GM19193 (cell line): ENCODE measurements around the gene MPRIP.

Source experiments
- POLR2A ChIP-seq: IDR thresholded peaks from 4 replicates; pipeline ENCODE4 v1.6.1; 2011; ENCODE audit not compliant: insufficient read depth, insufficient read length; ENCODE audit errors: extremely low read depth

MPRIP gene

DNA sequence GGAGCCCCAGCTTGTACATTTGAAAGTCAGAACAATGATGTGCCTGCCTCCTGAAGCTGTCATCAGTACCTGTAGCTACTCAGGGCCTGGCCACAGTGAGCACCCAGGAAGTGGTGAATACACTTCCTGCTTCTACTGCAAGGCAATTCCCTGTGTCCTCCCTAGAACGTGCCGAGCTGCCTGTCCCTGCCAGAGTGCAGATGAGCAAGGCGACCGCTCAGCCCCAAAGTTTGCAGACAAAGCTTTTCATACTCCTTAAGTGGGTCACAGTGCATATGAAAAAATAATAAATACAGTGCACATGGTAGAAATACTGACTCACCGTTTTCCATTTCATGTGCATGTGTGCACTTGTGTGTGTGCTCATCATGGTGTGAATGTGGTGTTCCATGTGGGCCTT is 77.3 kb downstream of the MPRIP start:
- TF ChIP-seq POLR2A = no peak

DNA sequence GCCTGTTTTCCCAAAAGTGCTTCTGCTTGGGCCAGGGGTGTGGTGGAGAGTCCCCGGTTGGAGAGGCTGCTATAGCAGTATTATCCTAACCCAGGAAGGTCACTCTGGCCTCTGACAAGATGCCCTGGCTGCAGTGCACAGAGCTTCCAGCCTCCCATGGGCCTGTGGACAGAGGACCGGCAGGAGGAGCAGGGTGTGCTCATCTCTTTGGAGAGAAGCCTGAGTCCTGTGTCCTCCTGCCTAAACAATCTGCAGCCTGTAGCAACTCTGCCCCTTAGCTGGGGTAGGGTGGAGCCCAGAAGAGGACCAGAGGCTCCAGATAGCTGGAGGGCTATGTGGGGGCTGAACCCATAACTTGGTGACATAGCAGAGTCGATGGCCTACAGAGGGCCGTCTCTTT is 78.0 kb downstream of the MPRIP start:
- TF ChIP-seq POLR2A = no peak

DNA sequence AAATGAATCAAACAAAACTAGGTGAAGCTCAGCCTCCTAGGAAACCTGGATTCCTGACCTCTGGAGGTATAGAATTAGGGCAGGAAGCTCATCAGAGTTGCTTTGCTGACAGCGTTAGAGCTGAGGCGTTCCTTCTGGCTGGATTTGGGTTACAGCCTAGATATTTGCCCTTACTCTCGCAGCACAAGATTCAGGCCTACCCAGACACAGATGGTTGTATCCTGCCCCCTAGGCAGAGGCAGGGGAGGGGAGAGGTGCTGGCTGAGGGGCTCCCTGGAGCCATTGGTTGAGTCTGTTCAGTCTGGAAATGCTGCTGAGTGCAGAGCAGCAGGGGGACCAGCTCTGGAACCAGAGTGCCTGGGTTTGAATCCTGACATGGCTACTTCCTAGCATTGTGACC is 78.4 kb downstream of the MPRIP start:
- TF ChIP-seq POLR2A = no peak

DNA sequence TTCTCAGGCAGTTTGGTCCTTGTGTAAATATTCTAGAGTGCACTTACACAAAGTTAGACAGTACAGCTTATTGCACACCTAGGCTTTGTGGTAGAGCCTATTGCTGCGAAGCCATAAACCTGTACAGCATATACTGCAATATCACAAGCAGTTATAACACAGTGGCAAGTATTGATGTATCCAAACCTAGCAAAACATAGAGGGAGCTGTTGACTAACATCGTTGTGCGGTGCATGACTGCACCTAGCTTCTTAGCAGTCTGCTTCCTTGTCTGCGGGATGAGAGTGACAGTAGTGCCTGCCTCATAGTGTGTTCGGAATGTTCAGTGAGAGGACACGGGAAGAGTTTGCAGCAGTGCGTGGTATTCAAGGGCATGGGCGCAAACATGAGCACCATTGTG is 78.9 kb downstream of the MPRIP start:
- TF ChIP-seq POLR2A = no peak

DNA sequence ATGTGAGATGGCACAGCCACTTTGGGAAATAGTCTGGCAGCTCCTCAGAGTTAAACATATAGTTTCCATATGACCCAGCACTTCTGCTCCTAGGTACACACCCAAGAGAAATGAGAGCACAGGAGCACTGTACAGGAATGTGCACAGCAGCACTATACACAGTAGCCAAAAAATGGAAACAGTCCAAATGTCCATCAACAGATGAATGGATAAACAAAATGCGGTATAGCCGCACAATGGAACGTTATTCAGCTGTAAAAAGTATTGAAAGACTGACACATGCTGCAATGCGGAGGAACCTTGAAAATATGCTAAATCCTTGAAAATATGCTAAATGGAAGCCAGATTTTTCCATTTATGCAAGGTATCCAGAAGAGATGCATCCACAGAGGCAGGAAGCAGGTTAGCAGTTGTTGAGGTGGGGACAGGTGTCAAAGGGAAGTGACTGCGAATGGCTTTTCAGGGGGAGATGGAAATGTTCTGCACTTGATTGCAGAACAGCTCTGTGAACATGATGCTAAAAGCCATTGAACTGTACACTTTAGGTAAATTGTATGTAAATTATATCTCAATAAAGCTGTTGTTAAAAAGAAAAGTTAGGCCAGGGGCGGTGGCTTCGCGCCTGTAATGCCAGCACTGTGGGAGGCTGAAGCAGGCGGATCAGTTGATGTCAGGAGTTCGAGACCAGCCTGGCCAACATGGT is 80.7 kb downstream of the MPRIP start:
- TF ChIP-seq POLR2A = no peak

DNA sequence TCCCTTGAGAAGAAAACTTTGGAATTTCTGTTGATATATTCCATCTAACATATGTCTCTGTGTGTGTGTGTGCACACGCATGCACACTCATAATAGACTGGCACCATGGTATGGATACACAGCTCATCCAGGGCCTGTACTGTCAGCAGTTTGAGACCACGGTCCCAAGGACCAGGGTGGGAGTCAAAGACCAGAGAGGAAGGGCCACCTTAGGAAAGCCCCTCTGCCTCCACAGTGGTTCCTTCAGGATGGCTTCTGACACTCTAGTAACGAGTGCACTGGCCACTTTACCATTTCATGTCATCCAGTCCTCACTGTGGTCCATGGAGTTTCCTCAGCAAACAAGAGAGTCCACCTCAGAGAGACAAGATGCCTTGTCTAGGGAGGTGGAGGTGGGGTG is 82.1 kb downstream of the MPRIP start:
- TF ChIP-seq POLR2A = no peak

DNA sequence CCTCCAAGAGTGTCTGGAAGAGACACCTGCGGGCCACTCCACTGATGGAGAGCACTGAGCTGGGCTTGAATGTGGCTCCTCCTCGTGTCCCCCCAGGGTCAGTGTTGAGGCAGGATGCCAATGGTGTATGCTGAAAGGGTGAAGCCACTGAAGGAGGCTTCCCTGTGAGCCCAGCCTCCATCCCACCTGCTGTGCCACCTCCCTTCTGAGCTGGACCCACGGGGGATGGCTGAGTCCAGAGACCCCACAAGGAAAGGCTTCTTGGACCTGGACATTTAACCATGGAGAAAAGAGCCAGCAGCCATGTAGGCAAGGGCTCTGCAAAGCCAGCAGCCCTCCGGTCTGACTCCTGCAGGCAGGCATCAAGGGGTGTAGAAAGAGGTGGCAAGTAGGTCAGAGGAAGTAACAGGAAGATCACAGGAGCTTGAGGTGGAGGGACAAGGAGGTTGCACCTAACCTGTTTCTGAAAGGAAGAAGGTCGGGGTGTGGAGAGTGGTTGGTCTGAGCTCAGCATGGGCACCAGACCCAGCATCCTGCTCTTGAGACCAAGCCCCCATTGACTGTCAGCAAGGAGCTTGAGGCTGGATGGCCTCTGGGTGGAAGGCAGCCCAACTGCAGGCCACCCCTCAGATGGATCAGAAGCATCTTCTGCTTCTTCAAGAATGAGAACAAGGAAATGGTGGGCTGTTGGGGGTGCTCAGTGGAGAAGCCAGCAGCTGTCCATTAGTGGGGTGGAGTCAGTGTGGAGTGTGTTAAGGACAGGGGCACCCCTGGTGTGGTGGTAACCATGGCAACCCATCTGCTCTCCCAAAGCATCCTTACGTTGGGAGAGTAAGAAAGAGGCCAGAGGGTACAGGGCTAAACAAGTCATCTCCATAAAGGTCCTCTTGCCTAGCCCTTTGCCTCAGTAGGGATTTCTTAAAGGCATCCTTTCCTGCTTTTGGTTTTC is 83.2 kb downstream of the MPRIP start:
- no peak for TF ChIP-seq POLR2A

DNA sequence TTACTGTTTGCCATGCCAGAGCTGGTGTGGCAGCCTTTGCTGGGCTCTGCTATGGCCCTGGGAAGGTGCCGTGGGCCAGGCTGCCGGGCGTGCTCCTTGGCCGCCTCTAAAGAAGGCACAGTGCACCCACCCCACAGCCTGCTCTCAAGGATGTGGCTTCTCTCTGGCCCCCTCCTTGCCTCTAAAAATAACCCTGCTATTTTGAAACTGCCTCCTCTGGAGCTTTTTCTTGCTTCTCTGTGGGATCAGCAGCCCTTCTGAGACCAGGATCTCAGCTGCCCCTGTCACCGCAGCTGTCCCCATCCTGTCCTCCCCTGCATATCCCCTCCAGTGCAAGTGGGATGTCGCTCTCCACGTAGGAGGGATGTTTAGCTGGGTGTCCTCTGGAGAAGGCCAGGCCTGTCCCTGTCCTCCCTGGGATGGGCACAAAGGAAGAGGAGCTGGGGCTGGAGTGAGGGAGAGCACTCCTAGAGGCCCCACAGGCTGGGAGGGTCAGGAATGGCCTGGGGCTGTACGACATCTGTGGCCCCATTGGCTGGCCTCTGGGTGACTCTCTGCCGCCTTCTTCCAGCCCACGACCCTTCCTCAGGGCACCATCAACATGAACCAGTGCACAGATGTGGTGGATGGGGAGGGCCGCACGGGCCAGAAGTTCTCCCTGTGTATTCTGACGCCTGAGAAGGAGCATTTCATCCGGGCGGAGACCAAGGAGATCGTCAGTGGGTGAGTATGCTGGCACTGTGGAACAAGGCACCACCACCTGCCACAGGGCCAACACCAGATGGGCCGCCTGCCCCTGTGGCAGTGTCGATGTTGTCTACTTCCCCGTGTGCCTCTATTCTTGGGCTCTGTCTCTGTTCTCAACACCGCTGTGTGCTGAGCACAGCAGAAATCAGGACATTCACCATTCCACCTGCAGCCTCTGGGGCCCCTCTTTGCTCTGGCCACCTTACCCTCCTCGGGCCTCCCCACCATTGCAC is 84.2 kb downstream of the MPRIP start:
- no peak for TF ChIP-seq POLR2A

DNA sequence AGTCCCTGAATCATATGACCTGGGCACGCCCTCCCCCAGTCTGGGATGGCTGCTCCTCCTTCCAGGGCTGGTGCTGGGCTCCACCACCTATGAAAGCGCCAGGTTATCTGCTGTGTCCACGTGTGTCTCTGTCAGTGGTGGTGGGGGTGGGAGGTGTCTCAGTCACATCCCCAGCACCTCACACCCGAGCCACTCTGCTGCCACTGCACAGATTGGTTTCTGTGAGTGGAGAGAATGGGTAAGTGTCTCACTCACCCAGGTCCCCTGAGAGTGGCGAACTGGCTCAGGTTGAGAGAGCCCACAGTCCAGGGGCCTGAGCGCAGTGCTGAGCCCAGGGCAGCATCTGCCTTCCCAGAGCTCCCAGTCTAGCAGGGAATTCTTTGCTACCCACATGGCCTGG is 84.9 kb downstream of the MPRIP start:
- TF ChIP-seq POLR2A = no peak

DNA sequence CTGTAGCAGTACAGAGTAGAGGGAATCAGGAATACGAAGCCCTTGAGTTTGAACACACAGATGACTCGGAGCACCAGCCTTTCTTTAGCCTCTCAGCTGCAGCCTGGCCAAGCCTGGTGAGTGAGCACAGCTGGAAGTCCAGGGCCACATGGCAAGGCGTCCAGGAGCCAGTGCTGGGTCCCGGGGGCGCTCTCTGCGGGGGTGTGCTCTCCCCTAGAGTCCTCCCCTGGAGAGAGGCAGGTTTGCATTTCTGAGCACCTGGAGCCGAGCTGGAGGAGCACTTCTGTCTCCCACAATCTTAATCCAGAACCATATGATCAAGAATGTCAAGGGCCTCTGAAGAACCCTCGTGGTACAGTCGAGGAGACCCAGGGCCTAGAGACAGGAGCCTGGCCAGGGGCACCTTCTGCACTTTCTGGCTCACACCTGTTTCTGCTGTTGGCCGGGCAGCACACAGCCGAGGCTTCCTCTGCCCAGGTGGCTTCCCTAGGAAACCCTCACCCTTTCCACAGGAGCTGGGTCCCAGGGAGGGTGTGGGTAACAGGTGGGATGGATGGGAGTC is 85.6 kb downstream of the MPRIP start:
- no peak for TF ChIP-seq POLR2A

DNA sequence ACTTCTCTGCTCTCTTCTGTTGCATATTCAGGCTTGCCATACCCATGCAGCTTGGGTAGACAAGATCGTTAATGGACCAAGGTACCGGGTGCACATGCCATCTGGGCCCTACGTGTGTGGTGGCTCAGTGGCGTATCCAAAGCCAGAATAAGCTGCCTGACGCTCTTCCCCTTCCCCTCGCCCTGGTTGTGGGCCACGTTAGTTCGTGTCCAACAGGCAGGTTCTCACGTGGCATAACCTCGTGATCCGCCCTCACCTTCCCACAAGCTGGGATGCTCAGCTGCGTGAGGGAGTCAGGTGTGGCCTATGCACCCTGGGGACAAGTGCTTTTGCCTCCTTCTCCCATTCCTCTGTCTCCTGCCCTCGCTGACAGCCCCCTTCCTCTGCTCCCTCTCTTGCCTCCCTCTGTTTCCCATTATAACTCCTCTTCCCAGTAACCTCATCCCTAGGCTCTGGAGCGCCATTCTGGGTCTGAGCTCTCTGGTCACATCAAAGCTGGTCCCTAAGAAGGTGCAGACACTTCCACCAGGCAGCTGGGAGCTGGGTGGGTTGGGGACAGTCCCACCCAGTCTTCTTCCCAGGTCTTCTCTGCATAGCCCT is 86.3 kb downstream of the MPRIP start:
- TF ChIP-seq POLR2A = no peak

DNA sequence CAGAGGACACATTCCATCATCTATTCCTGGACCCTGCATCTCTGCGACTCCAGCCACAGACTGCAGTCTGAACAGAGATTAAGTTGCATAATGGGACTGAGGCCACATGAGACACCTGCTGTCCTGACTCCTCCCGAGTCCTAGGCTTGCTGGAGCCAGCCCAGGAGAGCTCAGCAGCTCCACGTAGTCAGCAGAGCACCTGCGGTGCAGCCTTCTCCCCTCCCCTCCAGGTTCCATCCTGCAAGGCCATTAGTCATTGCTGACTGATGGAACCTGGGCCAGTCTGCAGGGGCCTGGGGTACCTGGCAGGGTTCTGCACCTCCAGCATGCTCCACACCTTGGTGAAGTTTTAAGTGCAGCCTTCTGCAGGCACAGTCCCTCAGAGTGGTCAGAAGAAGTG is 87.2 kb downstream of the MPRIP start:
- no peak for TF ChIP-seq POLR2A

DNA sequence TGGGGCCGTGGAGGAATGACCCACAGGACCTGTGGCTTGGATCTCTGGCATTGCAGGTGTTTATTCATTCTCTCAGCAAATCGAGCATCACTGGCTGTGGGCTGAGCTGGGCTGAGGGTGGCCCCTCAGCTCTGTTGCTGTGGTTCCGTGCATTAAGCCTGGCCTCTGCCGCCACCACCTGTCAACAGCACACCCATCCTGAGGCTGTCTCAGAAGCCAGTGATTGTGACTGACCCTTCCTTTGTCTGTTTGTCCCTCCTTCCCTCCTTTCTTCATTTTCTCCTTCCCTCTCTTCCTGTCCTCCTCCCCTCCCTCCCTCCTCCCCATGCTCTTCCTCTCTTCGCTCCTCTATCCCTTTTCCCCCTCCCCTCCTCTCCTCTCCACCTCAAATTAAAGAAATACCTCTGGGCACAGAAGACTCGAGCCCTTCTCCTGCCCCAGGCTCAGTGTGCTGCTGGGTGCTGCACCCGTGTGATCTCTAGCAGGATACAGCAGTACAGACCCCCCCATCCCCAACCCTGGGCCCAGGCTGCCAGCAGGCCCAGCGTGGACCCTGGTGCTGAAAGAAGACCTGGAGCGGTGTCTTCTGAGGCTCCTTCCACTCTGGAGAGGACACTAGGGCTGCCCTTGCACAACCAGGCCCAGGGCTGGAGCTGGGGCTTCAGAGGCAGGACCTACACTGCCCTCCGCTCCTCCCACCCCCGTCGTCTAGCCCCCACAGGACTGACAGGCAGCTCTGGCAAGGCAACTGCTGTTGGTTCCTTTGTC is 88.0 kb downstream of the MPRIP start:
- no peak for TF ChIP-seq POLR2A
